Measurements from ENCODE around the gene GPR61. TPM values are rescaled to one million over a fixed set of nuclear protein-coding genes. Genes with fewer than 3 reads are reported as not detected.

GPR61 gene
- total RNA-seq, 2 experiments from 2014 or later = 0.16 TPM; not detected in 1

DNA sequence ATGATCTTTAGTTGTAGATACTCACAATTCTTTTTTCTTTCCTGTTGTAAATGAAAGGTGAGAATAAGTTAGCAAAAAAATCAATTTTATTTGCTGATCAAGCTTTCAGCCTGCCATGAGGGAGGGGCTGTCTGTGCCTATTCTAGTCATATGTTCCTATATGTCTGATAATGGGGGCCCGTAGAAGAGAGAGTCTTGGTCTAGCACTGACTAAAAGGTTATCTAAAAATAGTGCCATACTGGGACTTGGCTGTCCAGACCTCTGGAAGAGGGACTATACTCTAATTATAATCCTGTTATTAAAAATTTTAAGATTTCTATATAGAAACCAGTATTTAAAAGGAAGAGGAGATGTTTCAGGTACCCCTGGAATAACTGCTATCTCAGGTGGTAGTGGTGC is 27.3 kb downstream of the GPR61 start:
- no peaks in the 10 kb centered on the region for H3K27me3 Mint-ChIP-seq
- peaks cover 35% of the 10 kb centered on the region for H3K4me1 Mint-ChIP-seq
- no peak overlapping the region for H3K27ac Mint-ChIP-seq
- no peak overlapping the region for H3K4me3 Mint-ChIP-seq
- H3K36me3 Mint-ChIP-seq = no peaks in the 10 kb centered on the region
- DNase-seq = no peak
- H3K9me3 Mint-ChIP-seq = no peaks in the 10 kb centered on the region

- H3K36me3 Mint-ChIP-seq = no peaks in the 10 kb centered on the region
- H3K4me1 Mint-ChIP-seq = peaks cover 38% of the 10 kb centered on the region
- no peak overlapping the region for H3K27ac Mint-ChIP-seq
- H3K9me3 Mint-ChIP-seq = no peaks in the 10 kb centered on the region
- no peaks in the 10 kb centered on the region for H3K27me3 Mint-ChIP-seq
- no peak for DNase-seq
- no peak overlapping the region for H3K4me3 Mint-ChIP-seq
Measured at GRCh38 chr1:109567877-109568672, 28.4 kb downstream of the GPR61 start.

DNA sequence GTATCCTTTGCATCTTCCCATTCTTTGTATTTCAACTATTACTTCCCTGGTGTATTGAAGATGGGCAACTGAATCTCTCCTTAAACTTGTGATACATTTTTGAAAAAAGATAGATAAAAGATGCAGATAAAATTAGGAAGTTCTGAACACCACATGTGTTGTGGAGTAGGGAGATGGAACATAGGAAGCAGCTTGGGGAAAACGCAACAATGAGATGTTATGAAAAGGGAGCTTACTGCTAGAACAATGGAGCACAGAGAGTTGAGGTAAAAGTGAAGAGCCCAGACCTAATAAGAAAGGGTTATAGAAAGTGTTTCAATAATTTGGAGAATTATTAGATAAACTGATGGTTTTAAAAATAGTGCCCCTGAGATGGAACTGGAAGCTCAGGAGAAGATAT is 29.7 kb downstream of the GPR61 start:
- Mint-ChIP-seq H3K36me3 (no peaks in the 10 kb centered on the region), H3K27ac (no peak overlapping the region), H3K27me3 (no peaks in the 10 kb centered on the region), H3K4me3 (no peak overlapping the region), H3K9me3 (no peaks in the 10 kb centered on the region), H3K4me1 (peaks cover 33% of the 10 kb centered on the region)
- no peak for DNase-seq

GRCh38 chr1:109570414-109570813 is 30.7 kb downstream of the GPR61 start:
- H3K36me3 Mint-ChIP-seq = no peaks in the 10 kb centered on the region
- no peak overlapping the region for H3K4me3 Mint-ChIP-seq
- H3K27ac Mint-ChIP-seq = no peak overlapping the region
- no peaks in the 10 kb centered on the region for H3K27me3 Mint-ChIP-seq
- no peaks in the 10 kb centered on the region for H3K9me3 Mint-ChIP-seq
- peaks cover 28% of the 10 kb centered on the region for H3K4me1 Mint-ChIP-seq
- no peak for DNase-seq

- no peak for DNase-seq
- Mint-ChIP-seq H3K9me3 (no peaks in the 10 kb centered on the region), H3K36me3 (peaks cover 1% of the 10 kb centered on the region), H3K27ac (no peak overlapping the region), H3K27me3 (no peaks in the 10 kb centered on the region), H3K4me1 (peaks cover 11% of the 10 kb centered on the region), H3K4me3 (no peak overlapping the region)
Measured at GRCh38 chr1:109573785-109574184, 34.1 kb downstream of the GPR61 start.

DNA sequence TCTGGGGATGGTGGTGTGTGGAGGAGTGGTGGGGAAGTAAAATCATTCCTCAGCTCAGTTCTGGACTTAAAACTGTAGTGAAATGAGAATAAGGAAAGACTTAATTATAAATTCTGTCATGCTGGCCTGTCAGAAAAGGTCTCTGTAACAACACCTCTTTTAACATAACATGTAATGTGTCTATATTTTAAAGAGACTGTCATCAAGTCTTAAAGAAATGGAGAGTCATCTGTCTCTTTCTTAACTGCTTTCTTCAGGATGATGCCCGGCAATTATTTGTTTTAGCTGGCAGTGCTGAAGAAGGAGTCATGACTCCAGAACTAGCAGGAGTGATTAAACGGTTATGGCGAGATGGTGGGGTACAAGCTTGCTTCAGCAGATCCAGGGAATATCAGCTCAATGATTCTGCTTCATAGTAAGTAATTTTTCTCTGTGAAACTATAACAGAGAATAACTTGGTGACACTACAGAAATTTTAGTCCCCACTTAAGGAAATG is 39.3 kb downstream of the GPR61 start:
- H3K27ac Mint-ChIP-seq = no peak overlapping the region
- no peak for DNase-seq
- no peaks in the 10 kb centered on the region for H3K27me3 Mint-ChIP-seq
- no peak overlapping the region for H3K4me3 Mint-ChIP-seq
- peaks cover 4% of the 10 kb centered on the region for H3K4me1 Mint-ChIP-seq
- no peaks in the 10 kb centered on the region for H3K9me3 Mint-ChIP-seq
- peaks cover 3% of the 10 kb centered on the region for H3K36me3 Mint-ChIP-seq

DNA sequence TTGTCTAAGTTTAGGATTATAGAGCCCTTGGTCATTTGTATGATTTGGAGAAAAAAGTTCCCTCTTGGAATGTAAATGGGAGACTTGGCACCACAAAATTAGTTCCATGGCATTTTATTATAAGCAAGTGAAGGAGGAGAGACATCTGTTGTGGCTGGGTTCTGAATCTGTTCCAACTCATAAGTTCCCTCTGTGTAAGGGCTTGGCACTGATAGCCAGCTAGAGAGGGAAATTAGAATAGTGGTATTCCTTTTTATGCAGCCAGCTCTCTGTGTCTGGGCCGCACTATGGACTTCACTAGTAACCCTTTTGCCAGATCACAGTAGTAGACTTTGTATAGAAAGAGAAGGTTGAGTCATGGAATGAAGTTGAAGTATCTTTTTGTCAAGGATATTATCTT is 39.8 kb downstream of the GPR61 start:
- Mint-ChIP-seq H3K27me3 (no peaks in the 10 kb centered on the region), H3K27ac (no peak overlapping the region), H3K4me3 (no peak overlapping the region), H3K36me3 (peaks cover 3% of the 10 kb centered on the region), H3K4me1 (peaks cover 4% of the 10 kb centered on the region), H3K9me3 (no peaks in the 10 kb centered on the region)
- no peak for DNase-seq

DNA sequence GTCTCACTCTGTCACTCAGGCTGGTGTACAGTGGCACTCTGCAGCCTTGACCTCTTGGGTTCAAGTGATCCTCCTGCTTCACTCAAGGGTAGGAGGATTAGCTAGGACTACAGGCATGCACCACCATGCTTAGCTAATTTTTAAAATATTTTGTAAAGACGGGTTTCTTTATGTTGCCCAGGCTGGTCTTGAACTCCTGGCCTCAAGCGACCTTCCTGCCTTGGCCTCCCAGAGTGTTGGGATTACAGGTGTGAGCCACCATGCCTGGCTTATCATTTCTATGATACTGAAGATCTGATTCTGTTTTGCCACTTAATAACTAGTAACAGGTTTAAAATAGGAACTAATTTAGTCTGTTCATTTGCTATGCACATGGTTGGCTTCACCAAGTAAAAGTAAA is 42.3 kb downstream of the GPR61 start:
- Mint-ChIP-seq H3K4me3 (no peak overlapping the region), H3K4me1 (peaks cover 4% of the 10 kb centered on the region), H3K36me3 (peaks cover 2% of the 10 kb centered on the region), H3K27ac (no peak overlapping the region), H3K27me3 (no peaks in the 10 kb centered on the region), H3K9me3 (no peaks in the 10 kb centered on the region)
- no peak for DNase-seq

- H3K27me3 Mint-ChIP-seq = no peaks in the 10 kb centered on the region
- no peak for DNase-seq
- peaks cover 9% of the 10 kb centered on the region for H3K36me3 Mint-ChIP-seq
- no peak overlapping the region for H3K4me3 Mint-ChIP-seq
- H3K27ac Mint-ChIP-seq = no peak overlapping the region
- no peaks in the 10 kb centered on the region for H3K9me3 Mint-ChIP-seq
- H3K4me1 Mint-ChIP-seq = no peaks in the 10 kb centered on the region
Measured at GRCh38 chr1:109584766-109585165, 45.1 kb downstream of the GPR61 start.

- no peak overlapping the region for H3K27ac Mint-ChIP-seq
- H3K4me3 Mint-ChIP-seq = no peak overlapping the region
- no peaks in the 10 kb centered on the region for H3K27me3 Mint-ChIP-seq
- H3K9me3 Mint-ChIP-seq = no peaks in the 10 kb centered on the region
- no peaks in the 10 kb centered on the region for H3K4me1 Mint-ChIP-seq
- no peak for DNase-seq
- H3K36me3 Mint-ChIP-seq = peaks cover 9% of the 10 kb centered on the region
Measured at GRCh38 chr1:109586055-109586454, 46.4 kb downstream of the GPR61 start.

DNA sequence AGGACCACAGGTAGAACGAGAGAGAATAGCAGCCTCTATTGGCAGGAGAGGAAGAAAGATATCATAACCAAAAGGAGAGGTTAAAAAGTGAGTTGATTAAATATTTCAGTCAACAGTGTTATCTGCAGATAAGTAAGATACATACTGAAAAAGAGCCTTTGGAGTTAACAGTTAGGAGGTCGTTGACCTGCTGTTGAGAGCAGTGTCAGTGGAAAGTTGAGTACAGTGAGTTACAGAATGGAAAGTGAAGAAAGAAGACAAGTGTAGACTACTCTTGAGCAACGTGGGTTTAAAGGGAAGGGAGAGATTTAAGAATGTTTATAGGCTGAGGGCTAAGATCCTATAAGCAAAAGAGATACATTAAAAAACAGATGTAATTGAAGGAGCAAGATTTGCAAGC is 49.5 kb downstream of the GPR61 start:
- Mint-ChIP-seq H3K9me3 (no peaks in the 10 kb centered on the region), H3K27ac (no peak overlapping the region), H3K36me3 (peaks cover 17% of the 10 kb centered on the region), H3K4me3 (no peak overlapping the region), H3K4me1 (no peaks in the 10 kb centered on the region), H3K27me3 (no peaks in the 10 kb centered on the region)
- DNase-seq = no peak

DNA sequence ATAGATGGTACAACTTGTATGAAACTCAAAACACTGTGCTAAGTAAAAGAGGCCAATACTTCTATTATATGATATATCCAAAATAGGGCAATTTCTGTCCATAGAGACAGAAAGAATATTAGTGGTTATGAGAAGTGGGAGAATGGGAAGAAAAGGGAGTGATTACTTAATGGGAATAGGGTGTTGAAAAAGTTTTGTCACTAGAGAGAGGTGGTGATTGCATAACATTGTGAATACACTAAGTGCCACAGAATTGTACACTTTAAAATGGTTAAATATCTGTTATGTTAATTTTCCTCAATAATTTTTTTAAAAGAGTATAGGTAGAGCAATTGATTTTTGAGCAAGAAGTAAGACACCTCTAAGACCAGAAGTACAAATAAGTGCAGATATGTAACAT is 50.0 kb downstream of the GPR61 start:
- peaks cover 17% of the 10 kb centered on the region for H3K36me3 Mint-ChIP-seq
- H3K4me1 Mint-ChIP-seq = no peaks in the 10 kb centered on the region
- H3K4me3 Mint-ChIP-seq = no peak overlapping the region
- no peak overlapping the region for H3K27ac Mint-ChIP-seq
- no peak for DNase-seq
- no peaks in the 10 kb centered on the region for H3K27me3 Mint-ChIP-seq
- no peaks in the 10 kb centered on the region for H3K9me3 Mint-ChIP-seq

DNA sequence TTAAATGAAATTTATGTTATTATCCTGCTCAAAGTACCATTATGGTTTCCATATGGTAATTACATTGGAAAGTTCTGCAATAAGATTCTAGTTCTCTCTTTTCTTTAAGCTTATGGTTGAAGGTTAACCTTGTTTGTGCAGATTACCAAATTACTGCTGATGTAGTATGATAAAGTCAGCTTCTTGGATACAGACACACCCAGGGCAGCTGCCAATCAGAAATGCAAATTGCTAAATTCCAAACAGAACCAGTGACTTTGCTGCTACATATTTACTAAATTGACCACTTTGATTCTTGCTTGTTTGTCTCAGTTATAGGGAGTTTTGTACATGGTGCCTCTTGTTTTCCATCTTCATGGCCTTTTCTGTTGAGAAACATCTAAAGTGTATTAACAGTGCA is 53.2 kb downstream of the GPR61 start:
- H3K4me1 Mint-ChIP-seq = peaks cover 2% of the 10 kb centered on the region
- peaks cover 21% of the 10 kb centered on the region for H3K36me3 Mint-ChIP-seq
- no peaks in the 10 kb centered on the region for H3K27me3 Mint-ChIP-seq
- no peak overlapping the region for H3K4me3 Mint-ChIP-seq
- H3K27ac Mint-ChIP-seq = no peak overlapping the region
- no peaks in the 10 kb centered on the region for H3K9me3 Mint-ChIP-seq
- DNase-seq = no peak

- H3K9me3 Mint-ChIP-seq = no peaks in the 10 kb centered on the region
- no peaks in the 10 kb centered on the region for H3K27me3 Mint-ChIP-seq
- H3K4me3 Mint-ChIP-seq = no peak overlapping the region
- DNase-seq = no peak
- peaks cover 2% of the 10 kb centered on the region for H3K4me1 Mint-ChIP-seq
- peaks cover 15% of the 10 kb centered on the region for H3K36me3 Mint-ChIP-seq
- no peak overlapping the region for H3K27ac Mint-ChIP-seq
Measured at GRCh38 chr1:109595531-109595930, 55.9 kb downstream of the GPR61 start.
